ENCODE data around the gene CREG2.

DNA sequence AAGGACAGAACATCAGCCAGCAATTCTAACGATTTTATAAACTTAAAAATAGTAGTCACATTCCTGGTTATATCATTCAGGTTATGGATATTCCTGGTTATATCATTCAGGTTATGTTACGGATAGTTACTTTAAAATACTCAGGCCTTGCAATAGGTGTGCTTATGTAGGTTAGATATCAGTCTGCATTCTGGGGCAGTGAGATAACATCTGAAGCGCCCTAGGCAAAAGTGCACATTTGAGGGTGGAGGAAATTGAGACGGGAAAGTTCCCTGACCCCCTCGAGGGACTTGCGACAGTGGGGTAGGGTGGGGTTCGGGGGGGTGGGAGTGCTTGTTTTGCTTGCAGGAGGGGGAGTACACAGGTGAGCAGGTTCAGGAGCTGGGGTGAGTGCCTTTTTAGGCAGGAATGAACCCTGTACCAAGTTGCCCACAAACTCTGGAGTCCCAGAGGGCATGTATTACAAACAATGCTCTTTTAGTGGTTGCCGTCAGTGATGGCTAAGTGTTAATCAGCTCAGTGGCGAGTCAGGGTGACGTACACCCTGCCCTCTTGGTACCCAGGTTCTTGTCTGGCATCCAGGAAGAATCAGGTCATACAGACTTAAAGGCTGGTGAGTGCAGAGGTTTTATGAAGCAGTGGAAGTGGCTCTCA is 31.8 kb downstream of the CREG2 start:
- TF ChIP-seq, protein P1, sequence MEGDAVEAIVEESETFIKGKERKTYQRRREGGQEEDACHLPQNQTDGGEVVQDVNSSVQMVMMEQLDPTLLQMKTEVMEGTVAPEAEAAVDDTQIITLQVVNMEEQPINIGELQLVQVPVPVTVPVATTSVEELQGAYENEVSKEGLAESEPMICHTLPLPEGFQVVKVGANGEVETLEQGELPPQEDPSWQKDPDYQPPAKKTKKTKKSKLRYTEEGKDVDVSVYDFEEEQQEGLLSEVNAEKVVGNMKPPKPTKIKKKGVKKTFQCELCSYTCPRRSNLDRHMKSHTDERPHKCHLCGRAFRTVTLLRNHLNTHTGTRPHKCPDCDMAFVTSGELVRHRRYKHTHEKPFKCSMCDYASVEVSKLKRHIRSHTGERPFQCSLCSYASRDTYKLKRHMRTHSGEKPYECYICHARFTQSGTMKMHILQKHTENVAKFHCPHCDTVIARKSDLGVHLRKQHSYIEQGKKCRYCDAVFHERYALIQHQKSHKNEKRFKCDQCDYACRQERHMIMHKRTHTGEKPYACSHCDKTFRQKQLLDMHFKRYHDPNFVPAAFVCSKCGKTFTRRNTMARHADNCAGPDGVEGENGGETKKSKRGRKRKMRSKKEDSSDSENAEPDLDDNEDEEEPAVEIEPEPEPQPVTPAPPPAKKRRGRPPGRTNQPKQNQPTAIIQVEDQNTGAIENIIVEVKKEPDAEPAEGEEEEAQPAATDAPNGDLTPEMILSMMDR (IDR thresholded peaks at IDR 0.05): no peak
- no peak for TF ChIP-seq EZH2 (IDR thresholded peaks at IDR 0.05; ENCODE audit: borderline replicate concordance, insufficient read depth, low read depth, low read length, poor library complexity, severe bottlenecking)

Measured in B cell (primary cell).